Thyroid gland (tissue), 4 donors: Measurements from ENCODE around the gene DNASE2B.

Experiments used
- POLR2A ChIP-seq, 2 donors: fragments of 450-650 bp; IDR thresholded peaks; one replicate each; pipeline ENCODE4 v1.6.1; 2017; ENCODE audit warnings: antibody characterized with exemption in 2 of 2, mild to moderate bottlenecking in 2 of 2, moderate library complexity in 1 of 2
- TF ChIP-seq, protein P1 (sequence below), 6 experiments: fragments of 200-600 bp in 3 of 6; fragments of 450-650 bp in 3 of 6; sonication (generic) in 3 of 6; IDR thresholded peaks; one replicate each; pipeline ENCODE4 v1.5.1; 2016 to 2019; ENCODE audit warnings: antibody characterized with exemption in 6 of 6, mild to moderate bottlenecking in 2 of 6, inconsistent platforms in 1 of 6, moderate library complexity in 1 of 6

GRCh38 chr1:84401156-84401555, 2.9 kb downstream of the DNASE2B start:
- TF ChIP-seq, protein P1, sequence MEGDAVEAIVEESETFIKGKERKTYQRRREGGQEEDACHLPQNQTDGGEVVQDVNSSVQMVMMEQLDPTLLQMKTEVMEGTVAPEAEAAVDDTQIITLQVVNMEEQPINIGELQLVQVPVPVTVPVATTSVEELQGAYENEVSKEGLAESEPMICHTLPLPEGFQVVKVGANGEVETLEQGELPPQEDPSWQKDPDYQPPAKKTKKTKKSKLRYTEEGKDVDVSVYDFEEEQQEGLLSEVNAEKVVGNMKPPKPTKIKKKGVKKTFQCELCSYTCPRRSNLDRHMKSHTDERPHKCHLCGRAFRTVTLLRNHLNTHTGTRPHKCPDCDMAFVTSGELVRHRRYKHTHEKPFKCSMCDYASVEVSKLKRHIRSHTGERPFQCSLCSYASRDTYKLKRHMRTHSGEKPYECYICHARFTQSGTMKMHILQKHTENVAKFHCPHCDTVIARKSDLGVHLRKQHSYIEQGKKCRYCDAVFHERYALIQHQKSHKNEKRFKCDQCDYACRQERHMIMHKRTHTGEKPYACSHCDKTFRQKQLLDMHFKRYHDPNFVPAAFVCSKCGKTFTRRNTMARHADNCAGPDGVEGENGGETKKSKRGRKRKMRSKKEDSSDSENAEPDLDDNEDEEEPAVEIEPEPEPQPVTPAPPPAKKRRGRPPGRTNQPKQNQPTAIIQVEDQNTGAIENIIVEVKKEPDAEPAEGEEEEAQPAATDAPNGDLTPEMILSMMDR (IDR thresholded peaks at IDR 0.05), result no peak
- no peak for TF ChIP-seq POLR2A (IDR thresholded peaks at IDR 0.05)
